HL-60 (cell line): ENCODE data around the gene TTC34.

ENCODE experiments used
- CTCF ChIP-seq: IDR thresholded peaks from one replicate; pipeline ENCODE4 v1.5.1; 2011; ENCODE audit warnings: low read length, control low read depth, inconsistent platforms; ENCODE audit not compliant: insufficient read depth
- REST ChIP-seq: IDR thresholded peaks from 2 replicates; pipeline ENCODE4 v1.6.1; 2012; ENCODE audit warnings: low read depth; ENCODE audit not compliant: insufficient replicate concordance

GRCh38 chr1:2832506-2833453 is 31.3 kb upstream of the TTC34 start:
- TF ChIP-seq CTCF: no peak
- no peak for TF ChIP-seq REST
